HepG2 (cell line): ENCODE data around the gene VAX1. TPM values are rescaled to one million over a fixed set of nuclear protein-coding genes. Genes with fewer than 3 reads are reported as not detected.

ENCODE experiments used
- ATAC-seq: fragments of 200-7000 bp; cut with Tn5 transposase; 3 replicates; pipeline ENCODE4 v1.9.1; 2020; ENCODE audit warnings: mild to moderate bottlenecking, moderate library complexity
- BruUV-seq: library from RNA; stranded (reverse); fragments of 400-500 nt; replicated peaks from 2 replicates; lab custom pipeline; 2021; lab: Mats Ljungman, UMichigan
- CTCF ChIA-PET: fragments of 300-600 bp; formaldehyde crosslinking; extraction: SDS; loops from one replicate; lab custom pipeline; 2021; ENCODE audit warnings: low total read pairs, inconsistent platforms, low intra/inter-chr PET ratio; lab: Yijun Ruan, JAX
- POLR2A ChIA-PET: fragments of 350-600 bp; sonication (Branson Sonifier 250); formaldehyde crosslinking; loops from one replicate; lab custom pipeline; 2020; ENCODE audit warnings: antibody characterized with exemption, inconsistent platforms; lab: Yijun Ruan, JAX
- DNase-seq: peaks from one replicate; pipeline ENCODE4 v3.0.0-alpha.2; 2015; ENCODE audit warnings: low spot score
- FAIRE-seq: peaks from 3 replicates; lab custom pipeline; 2011; peaks lifted over from hg19 to GRCh38; lab: Jason Lieb, UNC
- H2AFZ ChIP-seq: one replicate; pipeline ENCODE4 v1.6.1; 2011; ENCODE audit warnings: low read length, inconsistent platforms
- H3K27ac ChIP-seq: fragments of 300-600 bp; 3 replicates; pipeline ENCODE4 v1.8.0; 2011; ENCODE audit warnings: mixed run types, mild to moderate bottlenecking, mixed read lengths, low read length, inconsistent platforms; ENCODE audit not compliant: insufficient read depth; ENCODE audit errors: extremely low read length
- H3K27me3 ChIP-seq, 2 experiments: fragments of 200-600 bp in 1 of 2; 2 replicates in 1 of 2; 3 replicates in 1 of 2; pipeline versions ENCODE4 v1.6.0 to v1.8.0; 2011; ENCODE audit warnings: low read length in 2 of 2, mild to moderate bottlenecking in 2 of 2, moderate library complexity in 2 of 2, inconsistent platforms in 1 of 2; ENCODE audit not compliant: insufficient read depth in 2 of 2, control insufficient read depth in 1 of 2
- H3K36me3 ChIP-seq, 2 experiments: fragments of 200-600 bp in 1 of 2; replicated peaks in 1 of 2; 2 replicates in 1 of 2; 3 replicates in 1 of 2; pipeline versions ENCODE4 v1.5.1 to v1.8.0; 2011; ENCODE audit warnings: low read length in 2 of 2, inconsistent platforms in 1 of 2; ENCODE audit not compliant: insufficient read depth in 2 of 2, control insufficient read depth in 1 of 2
- H3K4me1 ChIP-seq: 2 replicates; pipeline ENCODE4 v1.5.1; 2012; ENCODE audit warnings: low read length, inconsistent platforms; ENCODE audit not compliant: insufficient read depth
- H3K4me2 ChIP-seq: 2 replicates; pipeline ENCODE4 v1.6.0; 2011; ENCODE audit warnings: low read depth, low read length, inconsistent platforms
- H3K4me3 ChIP-seq, 3 experiments: fragments of 200-600 bp in 1 of 3; sonication (generic), shearing (Covaris generic) in 1 of 3; replicated peaks in 1 of 3; 2 replicates each; pipeline ENCODE4 v1.5.1; 2011 to 2016; ENCODE audit warnings: low read length in 3 of 3, inconsistent platforms in 2 of 3, low read depth in 2 of 3, mild to moderate bottlenecking in 2 of 3, control low read depth in 1 of 3, mixed read lengths in 1 of 3; ENCODE audit not compliant: insufficient read depth in 1 of 3
- H3K79me2 ChIP-seq: one replicate; pipeline ENCODE4 v1.6.1; 2011; ENCODE audit warnings: low read length, inconsistent platforms; ENCODE audit not compliant: insufficient read depth
- H3K9ac ChIP-seq: 2 replicates; pipeline ENCODE4 v1.6.0; 2011; ENCODE audit warnings: mild to moderate bottlenecking, low read depth, low read length, inconsistent platforms; ENCODE audit not compliant: insufficient read depth
- H3K9me3 ChIP-seq: 2 replicates; pipeline ENCODE4 v1.5.1; 2012; ENCODE audit warnings: mild to moderate bottlenecking, low read length
- H4K20me1 ChIP-seq: 2 replicates; pipeline ENCODE4 v1.6.0; 2011; ENCODE audit warnings: inconsistent platforms, mild to moderate bottlenecking, low read length, moderate library complexity; ENCODE audit not compliant: insufficient read depth
- ATF2 ChIP-seq: sonication (generic); formaldehyde crosslinking; IDR thresholded peaks from 2 replicates; pipeline ENCODE4 v1.4.0; 2020; ENCODE audit warnings: missing genetic modification reagents
- KLF11 ChIP-seq: IDR thresholded peaks from 2 replicates; pipeline ENCODE4 v1.6.1; 2016; ENCODE audit warnings: missing compliant biosample characterization
- RNF2 ChIP-seq: fragments of 450-650 bp; conservative IDR thresholded peaks from 2 replicates; pipeline ENCODE4 v1.6.1; 2016; ENCODE audit warnings: low read depth
- ZBTB10 ChIP-seq: sonication (generic); formaldehyde crosslinking; IDR thresholded peaks from 2 replicates; pipeline ENCODE4 v1.4.0; 2020; ENCODE audit warnings: missing genetic modification reagents, borderline replicate concordance
- ZBTB40 ChIP-seq, 2 experiments: fragments of 450-650 bp in 1 of 2; sonication (generic) in 1 of 2; formaldehyde crosslinking in 1 of 2; IDR thresholded peaks; 2 replicates each; pipeline versions ENCODE4 v1.6.1 to v1.8.0; 2016 to 2022; ENCODE audit warnings: antibody characterized with exemption in 1 of 2, mild to moderate bottlenecking in 1 of 2, missing genetic modification reagents in 1 of 2
- WGBS: methylation state at CpG from one replicate; pipeline ENCODE4 v1.1.6; 2017; ENCODE audit warnings: low lambda C conversion rate; 5-methylcytosine and 5-hydroxymethylcytosine counted together
- in situ Hi-C: cut with HindIII; loops from 2 replicates; pipeline ENCODE4 v1.10.0; 2017; ENCODE audit warnings: low pct_unique_long_range_greater_than_20kb; ENCODE audit not compliant: extremely low pct_ligation_motif_present
- intact Hi-C: fragments of 100-400 bp; cut with micrococcal nuclease; formaldehyde crosslinking; loops from one replicate; pipeline ENCODE4 v1.10.0; 2022; ENCODE audit not compliant: unreplicated experiment
- polyA plus RNA-seq, 8 experiments: library from polyadenylated mRNA; depleted of rRNA in 3 of 8; stranded (reverse) in 7 of 8; unstranded in 1 of 8; fragments of >200 nt; fragmentation: Illumina TruSeq in 4 of 8; extraction: Trizol in 4 of 8; gene quantifications; 2 replicates each; pipeline versions ENCODE4 v1.2.1 to v1.2.3, GENCODE V29; 2011 to 2016; ENCODE audit warnings: low read depth in 4 of 8, missing spikeins in 1 of 8, mixed read lengths in 1 of 8; ENCODE audit not compliant: insufficient read depth in 1 of 8
- total RNA-seq, 5 experiments: library from RNA; depleted of rRNA; stranded (reverse); fragments of >200 nt; fragmentation: Illumina TruSeq; extraction: Trizol; gene quantifications; 2 replicates each; pipeline ENCODE4 v1.2.3, GENCODE V29; 2016; ENCODE audit warnings: low read depth in 1 of 5

VAX1 gene
- total and polyA plus RNA-seq, 2 of the 13 experiments (the other 11 are each of a cell fraction or from before 2014, with no cell fraction given), result not detected

DNA sequence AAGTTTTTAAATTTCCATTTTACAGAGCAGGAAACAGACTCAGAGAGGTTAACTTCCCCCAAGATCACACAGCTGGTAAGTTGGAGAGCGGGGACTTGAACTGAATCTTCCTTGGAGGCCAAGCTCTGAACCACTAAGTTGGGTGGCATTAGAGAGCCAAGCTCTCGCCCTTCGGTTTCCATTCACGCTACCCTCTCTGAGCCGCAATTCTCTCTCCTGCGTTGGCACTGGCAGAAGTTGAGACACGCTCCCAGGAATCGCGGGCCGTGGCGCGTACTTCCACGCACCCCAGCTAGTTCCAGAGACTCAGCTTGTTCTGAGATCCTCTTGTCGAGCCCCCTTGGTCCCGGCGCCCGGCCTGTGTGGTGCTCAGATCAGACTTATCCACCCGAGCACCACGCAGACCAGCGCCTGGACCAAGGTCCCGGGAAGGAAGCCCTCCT lies 29.3 kb upstream of the VAX1 start:
- POLR2A ChIA-PET, result no interaction called here
- TF ChIP-seq ZBTB10, result no peak
- TF ChIP-seq RNF2, result no peak
- TF ChIP-seq ATF2 (CRISPR knock-in tag), result no peak
- no peak for TF ChIP-seq ZBTB40 (IDR thresholded peaks at IDR 0.05)
- TF ChIP-seq ZBTB40 (CRISPR knock-in tag; IDR thresholded peaks at IDR 0.05), result no peak
- TF ChIP-seq KLF11, result no peak
- FAIRE-seq (no peak), DNase-seq (no peak), ATAC-seq (no peak)
- Histone ChIP-seq H3K27ac (no peak overlapping the region), H4K20me1 (no peaks in the 10 kb centered on the region), H3K4me3 (no peak overlapping the region), H3K79me2 (no peaks in the 10 kb centered on the region), H3K36me3 (no peaks in the 10 kb centered on the region), H3K9ac (no peak overlapping the region), H3K27me3 (peaks cover 6 to 88% of the 10 kb centered on the region in 2 experiments), H3K4me2 (no peak overlapping the region; the same call in 1 of the 2 replicates), H3K4me1 (peaks cover 17% of the 10 kb centered on the region), H2AFZ (no peak overlapping the region), H3K9me3 (no peaks in the 10 kb centered on the region)
- CTCF ChIA-PET, result interaction anchor here (1.2 to 5.0 kb wide), 2 partner anchors 9 to 371 kb away, joined by 4 to 60 read pairs; no protein-coding TSS in a partner anchor
- intact Hi-C loops (loop anchor here (5.0 kb wide), 1 partner anchor 165 kb away; no protein-coding TSS in a partner anchor), in situ Hi-C loops (loop anchor here (5.0 to 10.0 kb wide), 2 partner anchors 163 to 370 kb away; partner anchors contain the start of gene SHTN1)
- BruUV-seq, result no TSS peak
- 85% methylated on average over 15 of the region's 21 CpGs for WGBS
